Measurements from ENCODE around the gene SORBS2.

SORBS2 gene

GRCh38 chr4:185541251-185541727 is 270.7 kb downstream of the SORBS2 start:
- no peak for DNase-seq

GRCh38 chr4:185540487-185541120 is 271.4 kb downstream of the SORBS2 start:
- DNase-seq: no peak

DNA sequence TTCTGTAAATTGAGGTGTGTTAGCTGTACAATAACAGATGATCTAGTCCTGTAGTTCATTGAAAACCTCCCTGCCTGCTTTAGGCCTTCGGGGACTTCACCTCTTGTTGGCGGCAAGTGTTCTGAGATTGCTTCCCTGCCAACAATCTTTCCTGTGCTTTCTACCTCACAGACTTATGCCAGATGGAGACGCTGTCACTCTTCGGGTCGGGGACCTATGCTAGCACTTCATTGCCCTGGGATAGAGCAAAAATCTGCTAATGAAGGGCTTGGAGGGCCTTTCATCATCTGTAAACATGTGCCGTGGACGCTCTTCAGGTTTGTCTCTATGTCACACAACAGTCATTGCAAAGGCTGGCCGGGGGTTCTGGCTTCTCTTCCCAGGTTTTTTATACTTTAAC is 272.0 kb downstream of the SORBS2 start:
- no peak for DNase-seq

GRCh38 chr4:185538806-185539205 is 273.2 kb downstream of the SORBS2 start:
- no peak for DNase-seq

- no peak for DNase-seq
Observed at GRCh38 chr4:185536411-185536709, 275.6 kb downstream of the SORBS2 start.

GRCh38 chr4:185535612-185536410 is 276.2 kb downstream of the SORBS2 start:
- DNase-seq: no peak

Data from activated naive CD4-positive, alpha-beta T cell treated with Interleukin-2 at 50 U/mL for 16 hours (primary cell).